ENCODE results near the gene AXL. TPM values are rescaled to one million over a fixed set of nuclear protein-coding genes. Genes with fewer than 3 reads are reported as not detected.

AXL gene
- total RNA-seq, 2 donors from 2014 or later = 6.2 to 21.4 TPM

- Histone ChIP-seq H3K36me3 (no peaks in the 10 kb centered on the region), H3K27me3 (peaks cover 4% of the 10 kb centered on the region), H3K9me3 (no peaks in the 10 kb centered on the region), H3K4me1 (peaks cover 5% of the 10 kb centered on the region), H3K4me3 (no peak overlapping the region), H3K27ac (no peak overlapping the region), H3K9ac (ENCODE audit: low read depth in 2 of 2, low read length in 2 of 2) (peak overlapping the region in 1 of 2 donors; percentile 39)
- DNase-seq = no peak
- no peak for TF ChIP-seq CTCF (IDR thresholded peaks at IDR 0.05)
- intact Hi-C loops (cut with DNase I) = no loop called here
These were observed 3.2 kb downstream of the AXL start for GRCh38 chr19:41222240-41222639.

GRCh38 chr19:41223431-41224234 lies 4.6 kb downstream of the AXL start:
- no peak for DNase-seq
- no peak for TF ChIP-seq CTCF (IDR thresholded peaks at IDR 0.05)
- H3K9ac ChIP-seq (ENCODE audit: low read depth in 2 of 2, low read length in 2 of 2) = peak overlapping the region in 1 of 2 donors; percentile 14
- H3K9me3 ChIP-seq = no peaks in the 10 kb centered on the region
- no peak overlapping the region for H3K27ac ChIP-seq
- H3K27me3 ChIP-seq = peaks cover 4% of the 10 kb centered on the region
- intact Hi-C loops (cut with DNase I) = no loop called here
- H3K36me3 ChIP-seq = no peaks in the 10 kb centered on the region
- H3K4me1 ChIP-seq = peaks cover 5% of the 10 kb centered on the region
- H3K4me3 ChIP-seq = no peak overlapping the region

GRCh38 chr19:41224632-41225031 lies 5.6 kb downstream of the AXL start:
- no peak for DNase-seq
- no peaks in the 10 kb centered on the region for H3K9me3 ChIP-seq
- no peaks in the 10 kb centered on the region for H3K36me3 ChIP-seq
- peaks cover 5% of the 10 kb centered on the region for H3K4me1 ChIP-seq
- H3K4me3 ChIP-seq = no peak overlapping the region
- intact Hi-C loops (cut with DNase I) = no loop called here
- peak overlapping the region; percentile 71 for H3K27ac ChIP-seq
- no peak for TF ChIP-seq CTCF (IDR thresholded peaks at IDR 0.05)
- H3K27me3 ChIP-seq = no peaks in the 10 kb centered on the region
- H3K9ac ChIP-seq (ENCODE audit: low read depth in 2 of 2, low read length in 2 of 2) = no peak overlapping the region

- H3K36me3 ChIP-seq = no peaks in the 10 kb centered on the region
- peak; percentile 47 for DNase-seq
- no peaks in the 10 kb centered on the region for H3K9me3 ChIP-seq
- no peak for TF ChIP-seq CTCF (IDR thresholded peaks at IDR 0.05)
- no peaks in the 10 kb centered on the region for H3K27me3 ChIP-seq
- peaks cover 5% of the 10 kb centered on the region for H3K4me1 ChIP-seq
- peak overlapping the region; percentile 7 to 66 for H3K9ac ChIP-seq (ENCODE audit: low read depth in 2 of 2, low read length in 2 of 2)
- H3K4me3 ChIP-seq = peak overlapping the region; percentile 57
- intact Hi-C loops (cut with DNase I) = no loop called here
- peak overlapping the region; percentile 71 for H3K27ac ChIP-seq
These were observed 6.4 kb downstream of the AXL start for GRCh38 chr19:41225238-41226052.

GRCh38 chr19:41226053-41226873 lies 7.2 kb downstream of the AXL start:
- peak overlapping the region; percentile 57 for H3K4me3 ChIP-seq
- H3K9me3 ChIP-seq = no peaks in the 10 kb centered on the region
- peak overlapping the region; percentile 71 for H3K27ac ChIP-seq
- intact Hi-C loops (cut with DNase I) = no loop called here
- TF ChIP-seq CTCF (IDR thresholded peaks at IDR 0.05) = no peak
- H3K4me1 ChIP-seq = peaks cover 5% of the 10 kb centered on the region
- no peaks in the 10 kb centered on the region for H3K27me3 ChIP-seq
- peak; percentile 74 for DNase-seq
- H3K36me3 ChIP-seq = no peaks in the 10 kb centered on the region
- H3K9ac ChIP-seq (ENCODE audit: low read depth in 2 of 2, low read length in 2 of 2) = peak overlapping the region; percentile 7 to 66

All from colonic mucosa (tissue), 4 donors.